ENCODE data around the gene CTRL.
"Not testable (repeated sequence)": the region's sequence is repeated elsewhere in the genome, so short reads cannot be mapped to it uniquely, and the experiment has no call there.

The CTRL gene

DNA sequence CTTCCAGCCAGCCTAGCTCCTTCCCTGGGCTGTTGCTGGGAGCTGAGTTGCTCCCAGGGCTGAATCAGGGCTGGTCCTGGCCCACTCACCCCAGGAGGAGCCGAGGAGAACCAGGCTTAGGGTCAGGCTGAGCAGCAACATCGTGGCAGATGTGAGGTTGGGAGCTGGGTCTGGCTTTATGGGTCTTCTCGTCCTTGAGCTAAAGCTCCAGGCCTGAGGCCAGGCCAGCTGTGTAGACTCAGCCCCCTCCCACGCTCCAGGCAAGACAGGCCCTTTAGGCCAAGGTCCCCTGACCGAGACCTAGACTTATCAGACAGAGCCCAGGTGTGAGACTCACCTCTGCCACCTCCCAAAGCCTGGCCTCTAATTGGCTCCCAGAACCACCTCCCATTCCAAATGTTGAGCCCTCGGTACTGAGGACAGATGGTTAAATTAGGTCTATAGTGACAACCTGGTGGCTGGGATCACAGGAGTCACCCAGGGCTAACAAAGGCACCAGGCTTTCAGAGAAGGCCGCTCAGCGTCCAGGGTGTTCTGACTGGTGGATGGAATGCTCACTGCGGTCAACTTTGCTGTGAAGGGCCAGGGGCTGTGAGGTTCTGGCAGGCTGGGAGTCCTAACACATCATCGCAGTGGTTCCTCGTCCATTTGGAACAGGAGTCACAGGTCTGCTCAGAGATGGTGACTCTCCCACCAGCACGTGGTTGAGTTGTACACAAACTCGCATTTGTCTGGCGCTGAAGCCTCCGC is at the start of gene CTRL:
TSS of gene CTRL (minus strand) at position 151 of the 750 bp plus-strand sequence. CDS start at position 141, 10 bp downstream.
- no peak for DNase-seq

DNA sequence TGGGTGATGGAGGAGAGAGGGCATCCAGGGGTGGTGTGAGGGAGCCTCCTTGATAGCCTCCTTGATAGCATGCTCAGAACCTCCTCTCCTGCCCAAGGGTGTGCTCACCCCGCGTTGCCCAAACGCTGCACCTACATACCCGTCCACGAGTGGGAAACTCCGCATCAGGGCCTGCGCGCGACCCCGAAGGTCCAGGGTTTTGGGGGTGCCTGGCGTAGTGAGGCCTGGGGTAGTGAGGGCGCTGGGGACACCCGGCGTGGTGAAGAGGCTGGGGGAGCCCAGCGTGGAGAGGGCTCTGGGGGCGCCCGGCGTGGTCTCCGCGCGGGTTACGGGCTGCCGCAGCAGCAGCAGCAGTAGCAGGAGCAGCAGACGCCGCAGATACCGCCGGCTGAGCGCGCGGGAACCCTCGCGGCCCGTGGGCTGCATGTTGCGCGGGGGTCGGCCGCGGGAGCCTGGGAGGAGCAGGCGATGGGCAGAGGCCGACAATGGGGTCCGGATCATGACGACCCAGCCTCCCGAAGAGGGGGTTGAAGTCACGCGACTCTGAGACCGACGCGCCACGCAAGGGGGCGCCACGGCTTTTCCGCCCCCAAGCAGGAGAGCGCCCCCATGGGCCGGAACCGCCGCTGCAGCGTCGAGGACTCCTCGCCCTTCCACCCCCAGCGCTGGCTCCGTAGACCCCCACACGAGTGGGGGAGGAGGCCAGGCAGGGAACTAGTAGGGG is 48.5 kb upstream of the CTRL start, which contains the start of gene DPEP3:
TSS of gene DPEP3 (minus strand) at position 545 of the 724 bp plus-strand sequence. CDS start at position 426, 119 bp downstream.
- DNase-seq: no peak

- DNase-seq: no peak
Measured at GRCh38 chr16:67977469-67978227, 46.0 kb upstream of the CTRL start.

DNA sequence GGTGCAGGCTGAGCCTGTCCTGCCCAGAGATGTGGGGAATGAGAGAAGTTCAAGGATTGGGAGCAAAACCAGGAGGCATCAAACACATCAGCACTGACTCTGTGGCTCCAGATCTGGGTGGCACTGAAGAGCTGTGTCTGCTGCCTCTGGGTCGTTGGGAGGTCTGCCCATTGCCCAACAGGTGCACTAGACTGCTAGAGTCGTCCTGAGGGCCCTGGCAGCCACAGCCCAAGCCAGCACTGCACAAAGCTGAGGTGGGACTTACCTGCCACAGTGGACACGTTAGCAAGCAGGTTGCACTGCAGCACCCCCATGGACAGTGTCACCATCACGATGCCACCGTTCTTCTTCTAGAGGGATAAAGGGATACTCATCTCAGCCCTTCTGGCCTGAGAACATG is 45.3 kb upstream of the CTRL start:
- DNase-seq: no peak

- no peak for DNase-seq
Measured at GRCh38 chr16:67976205-67976604, 44.5 kb upstream of the CTRL start.

GRCh38 chr16:67975321-67976105 is 43.9 kb upstream of the CTRL start:
- no peak for DNase-seq

DNA sequence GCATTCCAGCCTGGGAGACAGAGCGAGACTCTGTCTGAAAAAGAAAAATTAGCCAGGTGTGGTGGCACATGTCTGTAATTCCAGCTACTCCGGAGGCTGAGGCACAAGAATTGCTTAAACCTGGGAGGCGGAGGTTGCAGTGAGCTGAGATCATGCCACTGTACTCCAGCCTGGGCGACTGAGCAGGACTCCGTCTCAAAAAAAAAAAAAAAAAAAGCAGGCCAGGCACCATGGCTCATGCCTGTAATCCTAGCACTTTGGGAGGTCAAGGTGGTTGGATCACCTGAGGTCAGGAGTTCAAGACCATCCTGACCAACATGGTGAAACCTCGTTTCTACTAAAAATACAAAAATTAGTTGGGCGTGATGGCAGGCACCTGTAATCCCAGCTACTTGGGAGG is 40.6 kb upstream of the CTRL start:
- not testable (repeated sequence) for DNase-seq

GRCh38 chr16:67971111-67971510 is 39.4 kb upstream of the CTRL start:
- DNase-seq: no peak

DNA sequence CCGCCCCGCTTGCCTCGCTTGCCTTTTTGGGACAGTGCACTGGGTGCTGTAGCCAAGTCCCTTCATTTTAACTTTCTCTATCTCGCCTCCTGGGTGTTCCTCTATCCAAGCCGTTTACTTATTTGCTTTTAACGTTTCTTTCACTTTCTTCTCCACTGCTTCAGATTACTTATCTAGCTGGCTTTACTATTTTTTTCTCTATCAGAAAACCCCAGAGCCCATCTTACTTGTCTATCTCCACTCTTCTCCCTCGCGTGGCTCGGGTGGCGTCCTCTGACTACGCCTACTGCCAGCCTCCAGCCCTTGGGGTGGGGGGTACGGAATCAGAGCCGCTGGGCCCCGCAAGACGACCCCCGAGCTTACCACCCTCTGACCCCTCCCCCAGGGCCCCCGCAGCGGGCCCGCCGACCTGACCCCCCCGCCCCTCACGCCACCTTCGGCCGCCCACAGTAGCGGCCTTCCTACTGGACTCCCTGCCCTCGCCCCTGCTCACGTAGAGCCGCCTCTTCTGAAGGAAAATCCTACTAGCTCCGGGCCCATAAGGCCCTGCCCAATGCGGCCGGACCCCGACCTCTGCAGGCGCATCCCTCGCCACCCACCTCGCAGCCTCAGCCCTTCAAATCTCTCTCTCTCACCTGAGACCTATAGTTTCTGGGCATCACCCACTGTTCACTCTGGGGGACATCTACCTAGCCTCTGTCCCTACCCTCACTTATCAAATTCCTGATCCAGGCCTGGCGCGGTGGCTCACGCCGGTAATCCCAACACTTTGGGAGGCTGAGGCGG is 37.8 kb upstream of the CTRL start:
- peak in 1 of 2 donors; percentile 39 for DNase-seq

- peak; percentile 85 to 93 for DNase-seq
Measured at GRCh38 chr16:67968400-67969253, 37.0 kb upstream of the CTRL start, which contains the start of gene SLC12A4. SLC12A4 (minus strand) TSS chr16:67968637; CDS start chr16:67968553, 84 bp downstream.

GRCh38 chr16:67967958-67968399 is 36.3 kb upstream of the CTRL start:
- DNase-seq: peak in 1 of 2 donors; percentile 38

GRCh38 chr16:67967183-67967957 is 35.7 kb upstream of the CTRL start:
- DNase-seq: peak in 1 of 2 donors; percentile 40

- no peak for DNase-seq
Measured at GRCh38 chr16:67966549-67967182, 35.0 kb upstream of the CTRL start.

- no peak for DNase-seq
Measured at GRCh38 chr16:67965668-67966548, 34.2 kb upstream of the CTRL start.

- no peak for DNase-seq
Measured at GRCh38 chr16:67964477-67965131, 32.9 kb upstream of the CTRL start.

DNA sequence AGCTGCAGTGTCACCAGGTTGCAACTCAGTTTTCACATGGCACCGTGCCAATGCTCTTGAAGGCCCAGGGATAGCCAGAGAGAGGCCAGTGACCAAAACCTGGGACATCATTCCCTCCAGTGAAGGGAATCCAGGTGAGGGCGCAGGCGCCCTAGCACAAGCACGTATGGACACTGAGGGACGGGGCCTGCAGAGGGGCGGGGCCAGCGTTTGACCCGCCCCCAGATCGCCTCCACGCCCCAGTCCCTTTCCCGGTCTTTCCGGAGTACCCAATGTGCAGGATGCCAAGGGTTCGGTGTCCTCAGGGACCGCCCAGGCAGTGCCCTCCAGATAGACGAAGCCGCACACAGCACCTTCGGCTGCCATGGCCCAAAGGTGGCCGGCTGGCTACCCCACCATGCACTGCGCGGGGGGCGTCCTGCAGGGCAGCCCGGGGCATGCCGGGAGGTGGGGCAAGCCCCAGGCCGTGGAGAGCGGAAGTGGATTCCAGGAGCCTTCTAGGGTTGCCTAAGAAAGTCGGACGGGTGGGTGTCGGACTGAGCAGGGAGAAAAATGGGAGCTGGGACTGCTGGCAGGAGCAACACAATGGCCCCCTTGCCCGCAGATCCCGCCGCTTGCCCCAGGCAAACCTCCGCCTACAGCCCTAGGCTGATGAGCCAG is 32.1 kb upstream of the CTRL start:
- DNase-seq: no peak

DNA sequence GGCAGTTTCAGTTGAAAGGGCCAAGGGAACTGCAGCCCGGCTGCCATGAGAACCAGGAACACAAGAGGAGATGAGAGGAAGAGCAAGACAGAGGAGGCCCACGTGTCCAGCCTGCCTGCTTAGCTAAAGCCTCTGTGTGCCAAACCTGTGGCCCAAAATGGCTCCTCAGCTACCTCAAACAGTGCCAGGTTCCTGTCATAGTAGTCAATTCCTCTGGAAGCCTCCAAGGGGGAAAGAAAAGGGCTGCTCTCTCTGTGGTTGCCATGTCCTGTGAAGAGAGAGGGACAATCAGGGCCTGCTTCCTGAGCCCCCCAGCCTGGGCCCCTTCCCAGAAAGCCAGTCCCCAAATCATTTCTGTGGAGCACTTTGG is 31.6 kb upstream of the CTRL start:
- DNase-seq: no peak

All from CD4-positive, alpha-beta T cell treated with Interferon alpha-2 for 1 hour (primary cell).